Measurements from ENCODE around the gene DMC1.
"Not testable (repeated sequence)": the region's sequence is repeated elsewhere in the genome, so short reads cannot be mapped to it uniquely, and the experiment has no call there.

The DMC1 gene

DNA sequence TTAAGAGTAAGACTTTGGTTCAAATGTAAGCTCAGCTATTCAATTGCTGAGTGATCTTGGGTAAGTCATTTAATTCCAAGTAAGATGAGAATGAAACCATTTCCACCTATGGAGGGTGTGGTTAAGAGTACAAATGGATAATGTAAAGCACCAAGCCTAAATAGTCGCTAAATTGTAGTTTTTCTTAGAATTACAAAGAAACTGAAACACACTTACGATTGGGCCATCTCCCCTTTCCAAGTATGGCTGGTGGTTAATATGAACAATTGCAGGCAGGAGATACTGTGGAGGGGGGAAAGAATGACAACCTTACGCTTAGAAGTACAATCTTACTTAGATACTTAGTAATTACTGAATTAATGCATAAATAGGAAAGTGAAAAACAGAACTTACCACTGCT, 72.1 kb downstream of the DMC1 start:
- no peak for DNase-seq

DNA sequence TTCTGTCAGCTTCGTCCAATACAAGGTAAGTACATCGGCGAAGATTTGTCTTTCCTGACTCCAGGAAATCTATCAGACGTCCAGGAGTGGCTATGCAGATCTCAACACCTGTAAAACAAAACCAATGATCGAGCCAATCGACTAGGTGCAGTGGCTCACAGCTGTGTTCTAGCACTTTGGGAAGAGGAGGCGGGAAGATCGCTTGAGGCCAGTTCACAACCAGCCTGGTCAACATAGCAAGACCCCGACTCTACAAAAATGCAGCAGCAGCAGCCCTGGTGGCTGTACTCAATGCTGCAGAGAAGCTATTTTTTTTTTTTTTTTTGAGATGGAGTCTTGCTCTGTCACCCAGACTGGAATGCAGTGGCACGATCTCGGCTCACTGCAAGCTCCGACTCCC, 75.0 kb downstream of the DMC1 start:
- no peak for DNase-seq

GRCh38 chr22:38494498-38494897, 75.5 kb downstream of the DMC1 start:
- DNase-seq, result no peak

DNA sequence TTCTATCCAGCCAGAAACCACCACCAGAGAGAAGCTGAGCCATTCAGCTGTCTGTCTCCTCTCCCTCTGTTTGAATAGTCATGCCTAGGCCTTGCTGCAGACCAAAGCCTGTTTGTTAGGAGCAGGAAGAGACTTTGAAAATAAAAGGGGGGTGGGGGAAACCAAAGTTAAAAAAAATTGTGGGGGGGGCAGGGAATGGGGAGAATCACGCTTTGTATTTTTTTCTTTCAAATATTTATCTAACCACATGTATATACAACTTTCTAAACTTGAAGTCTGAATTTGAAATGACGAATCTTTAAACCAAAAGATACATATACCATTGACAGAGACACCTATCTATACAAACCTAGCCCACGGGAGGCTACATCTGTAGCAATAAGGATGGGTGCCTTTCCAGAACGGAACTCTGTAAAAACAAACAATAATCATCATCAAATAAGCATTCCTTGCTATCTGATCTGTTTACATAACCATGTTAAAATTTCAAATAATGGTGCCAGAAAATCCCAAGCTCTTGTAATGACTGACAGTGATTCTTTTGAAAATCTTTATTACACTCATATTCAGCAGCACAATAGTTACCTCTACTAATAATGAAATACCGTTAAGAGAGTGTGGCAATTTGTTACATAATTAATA, 78.2 kb downstream of the DMC1 start:
- no peak for DNase-seq

- no peak for DNase-seq
Measured at GRCh38 chr22:38490915-38491314, 79.1 kb downstream of the DMC1 start.

DNA sequence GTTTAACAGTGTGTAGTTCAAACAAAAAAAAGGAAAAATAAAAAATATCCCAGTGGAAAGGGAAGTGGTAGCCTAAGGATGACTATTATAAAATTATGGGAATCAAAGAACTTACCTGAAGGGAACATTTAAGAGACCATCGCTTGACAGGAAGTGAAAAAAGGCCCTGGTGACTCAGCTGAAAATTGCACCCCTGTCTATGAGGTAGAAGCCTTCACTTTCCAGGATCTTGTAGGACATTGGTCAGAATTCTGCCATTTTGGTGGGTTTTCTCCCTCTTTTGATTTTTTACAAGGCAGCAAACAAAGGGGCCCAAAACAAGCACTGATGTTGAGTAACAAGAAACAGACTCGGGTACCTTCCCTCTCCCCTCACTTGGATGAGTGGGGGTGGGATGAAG, 79.5 kb downstream of the DMC1 start:
- no peak for DNase-seq

DNA sequence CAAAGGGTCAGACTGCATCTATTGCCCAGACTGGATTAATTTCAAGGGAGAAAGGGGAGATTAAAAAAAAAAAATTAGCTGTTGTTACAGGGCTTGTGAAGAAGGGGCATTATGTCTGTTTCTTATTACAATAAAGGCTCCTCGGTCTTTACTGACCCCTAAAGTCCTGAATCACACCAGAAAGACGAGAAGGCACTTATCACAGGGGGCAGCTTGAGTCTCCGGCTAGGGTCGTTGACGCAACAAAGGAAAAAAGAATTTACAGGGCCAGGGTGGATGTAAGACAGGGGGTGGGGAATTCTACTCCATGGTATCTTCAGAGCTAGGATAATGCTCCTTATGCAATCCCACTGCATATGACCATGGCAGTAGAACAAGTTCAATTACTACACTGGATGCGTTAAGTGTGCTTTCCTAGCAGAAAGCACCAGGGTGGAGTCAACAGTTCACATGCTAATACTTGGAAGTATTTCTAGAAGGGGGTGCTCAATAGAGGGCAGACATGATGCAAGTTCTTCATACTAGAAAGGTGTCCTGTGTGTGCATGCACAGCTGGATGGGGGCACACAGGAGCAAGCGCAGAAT, 80.3 kb downstream of the DMC1 start:
- DNase-seq, result no peak

DNA sequence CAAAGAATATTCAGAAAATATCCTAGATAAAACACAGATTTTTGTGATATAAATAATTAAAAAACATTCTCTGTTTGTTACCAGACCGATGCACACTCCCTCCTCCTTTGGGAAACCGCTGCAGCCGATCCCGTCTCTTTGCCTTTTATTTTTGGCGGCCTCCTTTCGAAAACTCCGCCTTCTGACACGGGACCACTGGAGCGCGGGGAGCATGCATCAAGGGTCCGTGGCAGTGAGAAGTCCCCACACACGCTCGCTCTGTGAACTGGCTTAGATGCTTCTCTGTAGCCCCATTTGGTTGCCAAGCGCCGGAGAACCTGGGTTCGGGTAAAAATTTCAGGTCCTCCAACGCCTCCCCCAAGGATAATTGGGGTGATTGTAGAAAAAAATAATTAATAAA, 80.8 kb downstream of the DMC1 start:
- no peak for DNase-seq

DNA sequence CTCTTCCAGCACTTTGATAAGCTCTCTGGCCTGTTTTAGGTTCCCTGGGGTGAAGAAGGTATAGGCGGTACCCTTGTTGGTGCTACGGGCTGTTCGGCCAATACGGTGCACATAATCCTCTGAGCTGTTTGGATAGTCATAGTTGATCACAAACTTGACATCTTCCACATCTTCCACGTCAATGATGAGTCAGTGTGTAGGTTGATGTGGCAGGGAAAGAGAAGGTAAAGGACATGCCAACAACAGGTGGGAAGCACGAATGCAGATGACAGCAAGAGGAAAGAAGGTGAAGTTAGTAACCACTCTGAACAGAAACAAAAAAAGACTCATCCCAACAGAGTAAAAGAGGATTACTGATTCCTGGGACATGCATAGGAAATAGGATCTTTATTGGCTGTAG, 82.0 kb downstream of the DMC1 start:
- no peak for DNase-seq

GRCh38 chr22:38485783-38486182, 84.2 kb downstream of the DMC1 start:
- DNase-seq, result no peak

- no peak for DNase-seq
Measured at GRCh38 chr22:38484244-38484643, 85.7 kb downstream of the DMC1 start.

- no peak for DNase-seq
Measured at GRCh38 chr22:38482662-38483308, 87.2 kb downstream of the DMC1 start.

GRCh38 chr22:38481871-38482332, 88.1 kb downstream of the DMC1 start:
- DNase-seq, result no peak

DNA sequence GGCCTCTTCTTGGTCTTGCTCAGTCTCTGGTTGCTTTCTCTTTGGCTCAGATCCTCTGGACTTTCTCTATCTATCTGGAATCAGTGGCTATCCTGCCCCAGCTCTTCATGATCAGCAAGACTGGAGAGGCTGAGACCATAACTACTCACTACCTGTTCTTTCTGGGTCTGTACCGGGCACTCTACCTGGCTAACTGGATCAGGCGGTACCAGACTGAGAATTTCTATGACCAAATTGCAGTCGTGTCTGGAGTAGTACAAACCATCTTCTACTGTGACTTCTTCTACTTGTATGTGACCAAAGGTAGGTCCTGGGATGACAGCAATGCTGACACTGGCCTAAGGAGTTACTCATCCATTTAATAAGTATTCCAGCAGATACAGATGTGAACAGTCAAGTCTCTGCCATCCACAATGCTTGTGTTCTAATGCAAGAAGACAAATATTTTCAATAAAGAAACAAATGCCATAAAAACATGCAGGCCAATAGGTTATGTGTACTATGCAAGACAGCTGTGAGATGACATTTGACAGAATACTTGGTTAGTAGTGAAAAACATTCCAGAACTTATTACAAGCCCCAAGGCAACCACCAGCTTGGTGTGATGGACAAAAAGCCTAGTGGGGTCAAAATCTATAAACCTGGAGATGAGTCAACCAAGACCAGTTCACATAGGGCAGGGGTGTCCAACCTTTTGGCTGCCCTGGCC, 88.7 kb downstream of the DMC1 start:
- DNase-seq, result no peak

DNA sequence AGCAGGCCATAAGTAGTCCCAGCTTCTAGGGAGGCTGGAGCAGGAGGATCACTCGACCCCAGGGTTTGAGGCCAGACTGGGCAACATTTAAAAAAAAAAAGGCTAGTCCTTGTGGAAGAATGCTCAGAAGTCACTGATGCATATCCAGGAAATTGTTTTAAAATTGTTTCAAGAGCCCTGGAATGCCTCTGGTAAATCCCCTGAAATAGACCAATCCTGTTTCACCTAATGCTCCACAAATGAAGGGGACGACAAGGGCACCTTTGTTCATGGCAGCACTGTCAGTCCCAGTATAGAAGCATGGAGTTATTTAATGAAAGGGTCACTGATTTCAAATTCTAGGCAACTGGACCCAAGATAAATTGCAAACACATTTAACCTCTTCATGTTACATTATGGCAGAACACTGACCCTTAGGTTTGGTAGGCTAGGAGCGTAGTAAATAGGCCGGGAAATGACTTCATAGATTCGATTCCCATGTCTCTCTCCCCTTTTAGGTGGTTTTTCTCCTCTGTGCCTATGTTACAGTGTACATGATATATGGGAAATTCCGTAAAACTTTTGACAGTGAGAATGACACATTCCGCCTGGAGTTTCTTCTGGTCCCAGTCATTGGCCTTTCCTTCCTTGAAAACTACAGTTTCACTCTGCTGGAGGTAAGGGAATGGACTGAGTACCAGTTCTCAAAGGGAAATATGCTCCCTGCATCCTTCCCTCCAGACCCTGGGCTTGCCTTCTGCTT, 90.7 kb downstream of the DMC1 start:
- DNase-seq, result no peak

DNA sequence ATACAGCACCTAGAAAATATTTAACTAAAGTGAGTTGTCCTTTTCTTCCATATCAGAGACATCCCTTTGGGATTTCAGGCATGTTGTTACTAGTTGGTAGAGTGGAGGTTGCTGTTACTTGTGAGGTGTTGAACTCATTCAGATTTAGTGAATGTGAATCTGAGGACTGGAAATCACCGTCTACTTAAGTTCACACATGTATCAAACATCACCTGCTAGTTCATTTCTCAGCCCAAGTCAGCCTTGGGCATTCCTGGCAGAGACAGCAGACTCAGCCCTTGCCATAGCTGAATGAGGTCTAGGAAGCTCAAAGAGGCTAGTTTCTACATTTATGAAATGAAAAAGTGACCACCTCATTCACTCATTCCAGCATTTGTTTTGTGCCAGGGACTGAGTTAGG, 92.4 kb downstream of the DMC1 start:
- no peak for DNase-seq

DNA sequence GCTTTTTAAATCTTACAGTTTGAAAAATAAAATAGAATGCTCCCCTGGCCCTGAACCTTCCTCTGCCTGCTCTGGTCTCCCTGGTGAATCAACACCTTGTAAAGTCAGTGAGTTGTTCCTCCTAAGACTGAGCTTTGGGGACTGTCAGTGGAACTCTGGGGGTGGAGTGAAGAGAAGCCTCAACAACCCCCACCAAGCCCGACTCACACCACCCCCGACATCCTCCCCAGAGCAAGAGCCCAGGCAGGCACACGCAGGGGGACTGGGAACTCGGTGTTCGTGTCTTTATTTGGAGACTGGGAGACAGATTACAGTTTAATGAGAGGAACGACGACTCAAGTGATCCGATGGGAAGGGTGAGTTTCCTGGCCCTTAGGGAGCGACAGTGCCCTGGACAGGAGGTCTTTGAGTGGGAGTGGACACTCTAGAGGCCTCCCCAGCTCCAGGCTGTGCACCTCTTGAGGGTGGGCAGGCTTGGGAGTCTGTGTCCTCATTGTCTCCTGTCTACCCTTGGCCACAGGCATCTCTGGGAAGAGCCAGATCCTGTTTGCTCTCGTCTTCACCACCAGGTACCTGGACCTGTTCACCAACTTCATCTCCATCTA, 95.9 kb downstream of the DMC1 start:
- DNase-seq, result no peak

DNA sequence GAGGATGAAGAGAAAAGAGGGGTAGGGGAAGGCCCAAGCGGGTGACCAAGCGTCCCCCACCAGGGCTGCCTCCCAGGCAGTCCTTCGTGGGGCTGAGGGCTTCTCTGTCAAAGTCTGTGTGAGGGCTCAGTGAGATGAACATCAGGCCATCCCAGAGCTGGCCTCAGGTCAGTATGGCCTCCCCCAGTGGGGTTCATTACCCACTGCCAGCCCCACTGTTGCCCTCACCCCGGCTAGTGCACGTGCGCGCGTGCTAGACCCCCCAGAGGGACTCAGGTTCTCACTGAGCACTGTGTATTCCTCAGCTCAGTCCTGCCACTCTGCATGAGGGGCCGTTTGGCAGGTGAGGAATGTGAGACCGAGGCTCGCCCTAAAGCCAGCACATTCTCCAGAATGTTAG, 98.7 kb downstream of the DMC1 start:
- no peak for DNase-seq

GRCh38 chr22:38470179-38470578, 99.8 kb downstream of the DMC1 start:
- DNase-seq, result not testable (repeated sequence)

GRCh38 chr22:38469306-38469781, 100.6 kb downstream of the DMC1 start:
- DNase-seq, result no peak

All from activated effector memory CD4-positive, alpha-beta T cell treated with Interleukin-2 at 50 U/mL for 16 hours (primary cell).